ENCODE data around the gene LRRC38. TPM values are rescaled to one million over a fixed set of nuclear protein-coding genes. Genes with fewer than 3 reads are reported as not detected.

The LRRC38 gene
- total RNA-seq, 4 donors from 2014 or later = not detected

DNA sequence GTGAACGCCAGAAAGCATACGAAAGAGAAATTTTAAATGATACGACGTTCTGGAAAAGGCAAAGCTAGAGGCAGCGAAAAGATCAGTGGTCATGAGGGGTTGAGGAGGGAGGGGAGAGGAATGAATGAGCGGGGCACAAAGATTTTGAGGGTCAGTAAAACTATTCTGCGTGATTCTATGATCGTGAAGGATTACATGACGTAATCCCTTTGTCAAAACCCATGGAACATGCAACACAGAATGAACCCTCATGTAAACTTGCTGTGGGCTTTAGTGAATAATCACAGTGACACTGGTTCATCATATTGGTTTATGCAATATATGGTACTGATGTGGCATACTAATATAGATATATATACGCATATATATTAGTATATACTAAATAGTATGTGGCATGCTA lies 13.0 kb downstream of the LRRC38 start:
- TF ChIP-seq, protein P1, sequence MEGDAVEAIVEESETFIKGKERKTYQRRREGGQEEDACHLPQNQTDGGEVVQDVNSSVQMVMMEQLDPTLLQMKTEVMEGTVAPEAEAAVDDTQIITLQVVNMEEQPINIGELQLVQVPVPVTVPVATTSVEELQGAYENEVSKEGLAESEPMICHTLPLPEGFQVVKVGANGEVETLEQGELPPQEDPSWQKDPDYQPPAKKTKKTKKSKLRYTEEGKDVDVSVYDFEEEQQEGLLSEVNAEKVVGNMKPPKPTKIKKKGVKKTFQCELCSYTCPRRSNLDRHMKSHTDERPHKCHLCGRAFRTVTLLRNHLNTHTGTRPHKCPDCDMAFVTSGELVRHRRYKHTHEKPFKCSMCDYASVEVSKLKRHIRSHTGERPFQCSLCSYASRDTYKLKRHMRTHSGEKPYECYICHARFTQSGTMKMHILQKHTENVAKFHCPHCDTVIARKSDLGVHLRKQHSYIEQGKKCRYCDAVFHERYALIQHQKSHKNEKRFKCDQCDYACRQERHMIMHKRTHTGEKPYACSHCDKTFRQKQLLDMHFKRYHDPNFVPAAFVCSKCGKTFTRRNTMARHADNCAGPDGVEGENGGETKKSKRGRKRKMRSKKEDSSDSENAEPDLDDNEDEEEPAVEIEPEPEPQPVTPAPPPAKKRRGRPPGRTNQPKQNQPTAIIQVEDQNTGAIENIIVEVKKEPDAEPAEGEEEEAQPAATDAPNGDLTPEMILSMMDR (IDR thresholded peaks at IDR 0.05; ENCODE audit: low read depth) = no peak

DNA sequence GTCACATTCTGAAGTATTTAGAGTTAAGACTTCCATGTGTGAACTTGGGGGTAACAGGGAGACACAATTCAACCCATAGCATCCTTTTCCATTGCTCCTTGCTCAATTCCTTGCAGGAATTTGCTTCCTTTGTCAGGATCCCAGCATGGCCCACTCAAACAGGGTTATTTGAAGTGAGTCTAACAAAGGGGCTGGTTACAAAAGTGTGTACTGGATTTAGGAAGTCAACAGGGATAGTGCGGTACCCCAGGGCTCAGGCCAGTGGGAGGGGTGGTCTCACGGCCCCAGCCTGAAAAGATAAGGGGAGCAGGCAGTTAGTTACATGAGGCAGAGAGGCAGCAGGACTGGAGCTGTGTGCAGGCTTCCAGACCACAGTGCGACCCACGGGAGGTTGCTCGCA lies 14.4 kb downstream of the LRRC38 start:
- TF ChIP-seq, protein P1 (IDR thresholded peaks at IDR 0.05; ENCODE audit: low read depth) = no peak

DNA sequence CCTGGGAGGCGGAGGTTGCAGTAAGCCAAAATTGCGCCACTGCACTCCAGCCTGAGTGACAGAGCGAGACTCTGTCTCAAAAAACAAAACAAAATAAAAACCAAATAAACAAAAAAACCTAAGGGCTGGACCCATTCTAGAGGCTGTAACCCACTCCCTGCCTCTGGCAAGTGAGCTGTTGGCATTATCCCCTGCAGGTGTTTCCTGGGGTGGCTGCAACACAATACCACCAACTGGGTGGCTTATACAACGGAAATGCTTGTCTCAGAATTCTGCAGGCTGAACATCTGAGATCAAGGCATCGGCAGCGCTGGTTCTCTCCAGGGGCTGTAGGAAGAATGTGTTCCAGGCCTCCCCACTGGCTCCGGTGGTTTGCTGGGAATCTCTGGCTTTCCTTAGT lies 15.2 kb downstream of the LRRC38 start:
- TF ChIP-seq, protein P1 (IDR thresholded peaks at IDR 0.05; ENCODE audit: low read depth) = no peak

- TF ChIP-seq, protein P1 (IDR thresholded peaks at IDR 0.05; ENCODE audit: low read depth) = no peak
Measured at GRCh38 chr1:13495186-13495585, 18.6 kb downstream of the LRRC38 start.

DNA sequence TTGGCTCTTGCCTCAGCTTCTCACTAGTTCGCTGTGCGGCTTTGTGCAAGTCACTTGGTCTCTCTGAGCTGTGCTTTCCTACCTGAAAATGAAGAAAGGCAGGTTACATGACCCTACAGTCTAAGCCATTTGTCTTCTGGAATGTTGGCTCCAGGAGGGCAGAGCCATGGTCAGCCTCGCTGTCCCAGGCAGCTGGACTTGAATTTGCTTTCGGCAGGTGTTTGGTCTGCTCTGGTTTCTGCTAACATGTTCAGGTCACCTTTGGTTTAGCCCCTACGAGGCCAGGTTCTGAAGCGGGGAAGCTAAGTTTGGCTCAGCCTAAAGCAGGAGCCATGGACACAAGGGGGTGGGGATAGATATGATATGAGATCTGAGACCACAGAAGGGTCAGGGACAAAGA lies 19.1 kb downstream of the LRRC38 start:
- TF ChIP-seq, protein P1 (IDR thresholded peaks at IDR 0.05; ENCODE audit: low read depth) = no peak

GRCh38 chr1:13494025-13494424 lies 19.8 kb downstream of the LRRC38 start:
- TF ChIP-seq, protein P1 (IDR thresholded peaks at IDR 0.05; ENCODE audit: low read depth) = no peak

DNA sequence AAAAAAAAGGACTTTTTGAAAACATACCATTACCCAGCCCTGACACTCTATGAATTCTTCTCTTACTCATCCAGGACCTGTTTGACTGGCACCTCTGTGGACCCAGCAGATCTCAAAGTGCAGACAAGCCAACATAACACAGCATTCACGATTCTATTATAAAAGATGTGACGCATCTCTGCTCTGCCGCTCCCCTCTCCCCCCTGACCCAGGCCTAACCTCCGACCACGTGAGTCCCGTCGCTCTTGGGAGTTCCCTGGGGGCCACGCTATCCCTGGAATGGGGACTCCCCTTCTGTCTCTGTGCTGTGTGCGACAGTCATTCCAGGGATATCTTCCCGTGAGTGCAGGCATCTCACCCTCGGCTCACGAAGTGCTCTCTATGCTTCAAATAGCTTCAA lies 21.1 kb downstream of the LRRC38 start:
- TF ChIP-seq, protein P1 (IDR thresholded peaks at IDR 0.05; ENCODE audit: low read depth) = no peak

Data from subcutaneous adipose tissue (tissue), 4 donors.